ENCODE results near the gene TRIM44. TPM values are rescaled to one million over a fixed set of nuclear protein-coding genes. Genes with fewer than 3 reads are reported as not detected.

Gene TRIM44
- total and polyA plus RNA-seq, 8 donors = 6.3 to 55.4 (median 36.4) TPM

DNA sequence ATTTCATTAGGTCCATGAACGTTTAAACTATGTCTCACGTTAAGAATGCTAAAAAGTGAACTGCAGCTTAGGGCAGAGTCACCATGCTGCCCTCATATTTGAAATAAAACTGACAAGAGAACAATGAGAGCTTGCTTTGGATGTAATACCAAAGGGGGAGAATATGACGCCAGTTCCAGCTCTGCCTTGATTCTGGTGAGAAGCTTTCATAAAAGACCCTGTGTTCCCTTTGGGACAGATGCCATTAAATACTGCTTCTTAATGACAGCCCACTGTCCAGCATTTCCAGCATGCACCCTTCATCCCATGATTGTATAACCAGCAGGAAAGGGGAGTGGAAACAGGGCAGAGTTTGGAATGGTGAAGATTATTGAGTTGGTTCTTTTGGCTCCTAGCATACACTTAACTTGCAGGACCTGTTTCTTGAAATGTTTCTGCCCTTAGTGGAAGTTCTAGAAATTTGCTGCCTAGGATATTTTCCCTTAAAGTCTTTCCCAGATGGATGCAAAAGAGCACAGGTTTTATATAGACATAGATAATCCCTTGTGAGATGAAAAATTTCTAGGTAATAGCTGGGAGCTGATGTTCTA is 142.0 kb downstream of the TRIM44 start:
- WGBS, 2 donors = 57 to 63% methylated on average over 3 of the region's 3 CpGs

DNA sequence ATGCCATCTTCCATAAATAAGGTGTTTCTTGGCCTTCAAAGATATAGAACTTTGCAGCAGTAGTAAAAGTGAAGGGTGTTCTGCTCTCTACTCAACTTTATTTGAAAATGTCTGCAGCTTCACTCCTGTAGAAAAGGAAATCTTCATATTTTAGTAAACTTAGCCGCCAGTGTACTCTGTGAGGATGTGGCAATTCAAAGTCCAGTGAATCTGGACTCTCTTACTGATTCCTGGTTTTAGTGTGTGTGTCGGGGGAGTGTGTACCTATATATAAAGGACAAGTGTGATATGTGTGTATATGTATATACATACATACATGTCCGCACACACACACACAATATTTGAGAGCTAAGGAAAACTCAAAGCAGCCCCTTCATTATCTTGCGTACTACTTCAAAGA is 147.0 kb downstream of the TRIM44 start:
- 75 to 76% methylated on average over 4 of the region's 4 CpGs for WGBS, 2 donors
- ATAC-seq = no peak

More for the DNA sequence above, 142.0 kb downstream of the TRIM44 start:
- Histone ChIP-seq H3K4me3 (no peak overlapping the region), H3K9me3 (no peaks in the 10 kb centered on the region), H3K4me1 (peaks cover 0 to 7% (median 6%) of the 10 kb centered on the region in 3 donors), H3K27ac (no peak overlapping the region), H3K27me3 (no peaks in the 10 kb centered on the region), H3K36me3 (peaks cover 0 to 9% (median 0%) of the 10 kb centered on the region in 3 donors)
- TF ChIP-seq, protein P1, sequence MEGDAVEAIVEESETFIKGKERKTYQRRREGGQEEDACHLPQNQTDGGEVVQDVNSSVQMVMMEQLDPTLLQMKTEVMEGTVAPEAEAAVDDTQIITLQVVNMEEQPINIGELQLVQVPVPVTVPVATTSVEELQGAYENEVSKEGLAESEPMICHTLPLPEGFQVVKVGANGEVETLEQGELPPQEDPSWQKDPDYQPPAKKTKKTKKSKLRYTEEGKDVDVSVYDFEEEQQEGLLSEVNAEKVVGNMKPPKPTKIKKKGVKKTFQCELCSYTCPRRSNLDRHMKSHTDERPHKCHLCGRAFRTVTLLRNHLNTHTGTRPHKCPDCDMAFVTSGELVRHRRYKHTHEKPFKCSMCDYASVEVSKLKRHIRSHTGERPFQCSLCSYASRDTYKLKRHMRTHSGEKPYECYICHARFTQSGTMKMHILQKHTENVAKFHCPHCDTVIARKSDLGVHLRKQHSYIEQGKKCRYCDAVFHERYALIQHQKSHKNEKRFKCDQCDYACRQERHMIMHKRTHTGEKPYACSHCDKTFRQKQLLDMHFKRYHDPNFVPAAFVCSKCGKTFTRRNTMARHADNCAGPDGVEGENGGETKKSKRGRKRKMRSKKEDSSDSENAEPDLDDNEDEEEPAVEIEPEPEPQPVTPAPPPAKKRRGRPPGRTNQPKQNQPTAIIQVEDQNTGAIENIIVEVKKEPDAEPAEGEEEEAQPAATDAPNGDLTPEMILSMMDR (IDR thresholded peaks at IDR 0.05) = no peak
- DNase-seq = no peak
- no peak for FAIRE-seq
- intact Hi-C loops (cut with DNase I) = no loop called here
- ATAC-seq = no peak

DNA sequence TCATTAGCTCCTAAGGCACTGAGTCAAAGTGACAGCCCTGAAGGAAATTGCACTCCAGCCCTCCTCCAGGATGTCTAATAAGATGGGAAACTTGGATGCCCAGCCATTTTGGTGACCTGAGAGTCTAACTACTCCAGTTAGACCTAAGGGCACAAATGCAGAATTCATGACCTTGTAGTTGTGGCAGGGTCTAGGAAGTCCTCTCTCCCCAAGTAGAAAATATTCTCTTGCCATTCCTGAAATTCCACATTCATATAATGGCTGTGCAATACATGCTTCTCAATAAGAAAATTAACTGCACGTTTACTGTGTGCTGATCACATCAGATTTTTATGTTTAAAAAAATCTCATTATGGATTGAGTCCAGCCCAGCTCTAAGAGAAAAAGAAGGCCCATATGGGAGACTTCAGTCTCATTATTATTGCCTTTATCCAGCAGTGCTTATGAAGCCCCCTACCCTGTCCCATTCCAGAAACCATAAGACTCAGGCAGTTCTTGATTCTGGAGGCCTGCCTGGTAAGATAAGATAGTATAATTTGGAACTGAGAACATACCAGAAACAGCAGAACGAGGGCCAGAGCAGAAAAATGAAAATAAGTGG is 147.6 kb downstream of the TRIM44 start:
- Histone ChIP-seq H3K9me3 (no peaks in the 10 kb centered on the region), H3K27ac (no peak overlapping the region), H3K36me3 (peaks cover 0 to 9% (median 0%) of the 10 kb centered on the region in 3 donors), H3K27me3 (no peaks in the 10 kb centered on the region), H3K4me3 (no peak overlapping the region), H3K4me1 (peaks cover 15 to 31% (median 30%) of the 10 kb centered on the region in 3 donors)
- ATAC-seq (no peak), FAIRE-seq (no peak), DNase-seq (no peak)
- WGBS, 2 donors = 20 to 24% methylated on average over 2 of the region's 2 CpGs
- TF ChIP-seq, protein P1 (IDR thresholded peaks at IDR 0.05) = no peak
- intact Hi-C loops (cut with DNase I) = no loop called here

More for the DNA sequence above, 147.0 kb downstream of the TRIM44 start:
- TF ChIP-seq, protein P1 (IDR thresholded peaks at IDR 0.05) = no peak
- DNase-seq (no peak), FAIRE-seq (no peak)
- Histone ChIP-seq H3K4me1 (peaks cover 13 to 28% (median 25%) of the 10 kb centered on the region in 3 donors), H3K4me3 (no peak overlapping the region), H3K27ac (no peak overlapping the region), H3K27me3 (no peaks in the 10 kb centered on the region), H3K36me3 (peaks cover 0 to 9% (median 0%) of the 10 kb centered on the region in 3 donors), H3K9me3 (no peaks in the 10 kb centered on the region)
- intact Hi-C loops (cut with DNase I) = no loop called here

DNA sequence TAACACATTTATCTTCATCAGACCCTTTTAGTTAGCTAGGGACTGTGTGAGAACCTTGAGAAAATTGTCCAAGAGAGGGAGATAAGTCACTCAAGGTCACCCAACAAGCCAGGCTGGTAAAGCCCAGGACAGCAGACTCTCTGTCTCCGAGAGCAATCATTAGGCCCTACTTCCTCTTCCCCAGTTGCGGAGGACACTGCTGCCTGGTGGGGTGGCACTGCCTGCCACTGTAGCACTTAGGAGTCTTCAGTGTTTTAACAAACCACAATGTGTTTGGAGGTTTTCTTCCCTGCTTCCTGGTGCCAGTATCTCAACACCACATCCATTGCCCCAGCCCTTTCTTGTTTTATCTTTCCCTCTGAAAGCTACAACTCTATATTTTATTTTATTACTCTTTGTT is 149.2 kb downstream of the TRIM44 start:
- TF ChIP-seq, protein P1 (IDR thresholded peaks at IDR 0.05) = no peak
- no peak for FAIRE-seq
- Histone ChIP-seq H3K27me3 (no peaks in the 10 kb centered on the region), H3K9me3 (no peaks in the 10 kb centered on the region), H3K4me3 (no peak overlapping the region), H3K4me1 (peaks cover 29 to 39% (median 39%) of the 10 kb centered on the region in 3 donors), H3K27ac (peak overlapping the region in 2 of 4 donors; percentile 37 to 41), H3K36me3 (peaks cover 0 to 4% (median 0%) of the 10 kb centered on the region in 3 donors)
- peak in 1 of 6 donors; percentile 35 for DNase-seq
- 44 to 53% methylated on average over 2 of the region's 2 CpGs for WGBS, 2 donors
- ATAC-seq = peak; percentile 33 to 79 (median 64)
- intact Hi-C loops (cut with DNase I) = no loop called here

DNA sequence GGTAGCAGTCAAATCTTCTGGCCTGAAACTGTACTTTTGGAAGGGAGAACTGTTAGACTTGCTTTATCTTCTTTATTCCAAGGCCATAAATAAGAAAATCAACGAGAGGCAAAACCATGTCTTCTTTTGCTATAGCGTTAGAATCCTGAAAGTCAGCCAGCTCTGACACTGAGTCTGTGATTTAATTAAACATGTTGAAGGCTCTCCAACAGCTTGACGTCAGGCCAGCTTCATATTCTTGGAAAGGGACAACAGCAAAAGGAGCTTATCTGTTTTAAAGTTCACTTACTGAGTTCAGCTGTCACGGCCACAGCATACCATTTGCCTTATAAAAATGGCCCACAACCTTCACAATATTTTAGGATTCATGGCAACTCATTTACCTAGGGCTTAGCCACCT is 150.3 kb downstream of the TRIM44 start:
- no peaks in the 10 kb centered on the region for H3K36me3 ChIP-seq
- ATAC-seq (peak; percentile 27 to 66 (median 56)), FAIRE-seq (no peak), DNase-seq (peak in 2 of 6 donors; percentile 17 to 46)
- peaks cover 29 to 39% (median 39%) of the 10 kb centered on the region in 3 donors for H3K4me1 ChIP-seq
- H3K4me3 ChIP-seq = no peak overlapping the region
- H3K27me3 ChIP-seq = no peaks in the 10 kb centered on the region
- H3K9me3 ChIP-seq = no peaks in the 10 kb centered on the region
- intact Hi-C loops (cut with DNase I) = no loop called here
- TF ChIP-seq, protein P1 (IDR thresholded peaks at IDR 0.05) = no peak
- peak overlapping the region in 3 of 4 donors; percentile 23 to 37 (median 28) for H3K27ac ChIP-seq
- 13 to 14% methylated on average over 4 of the region's 4 CpGs for WGBS, 2 donors
